Adrenal gland (tissue), 12 donors: ENCODE data around the gene HOXC6. TPM values are rescaled to one million over a fixed set of nuclear protein-coding genes. Genes with fewer than 3 reads are reported as not detected.

Source experiments
- DNase-seq, 7 donors: peaks; one replicate each; pipeline ENCODE4 v3.0.0-alpha.2; 2019 to 2020
- H3K27ac ChIP-seq, 5 donors: fragments of 200-600 bp; sonication (generic) in 4 of 5; 1 replicate in 3 of 5; 2 replicates in 2 of 5; pipeline versions ENCODE4 v1.5.1 to v1.8.0; 2016 to 2020; ENCODE audit warnings: mild to moderate bottlenecking in 1 of 5
- H3K27me3 ChIP-seq: fragments of 200-600 bp; 2 replicates; pipeline ENCODE4 v1.8.0; 2021
- H3K36me3 ChIP-seq, 2 donors: fragments of 200-600 bp; replicated peaks in 1 of 2; 1 replicate in 1 of 2; 2 replicates in 1 of 2; pipeline versions ENCODE4 v1.5.1 to v1.8.0; 2018 to 2022
- H3K4me1 ChIP-seq, 2 donors: fragments of 200-600 bp; replicated peaks in 1 of 2; 1 replicate in 1 of 2; 2 replicates in 1 of 2; pipeline versions ENCODE4 v1.5.1 to v1.8.0; 2018 to 2021
- H3K4me3 ChIP-seq, 4 donors: fragments of 200-600 bp; sonication (generic) in 3 of 4; one replicate each; pipeline ENCODE4 v1.5.1; 2016 to 2018
- H3K9me3 ChIP-seq, 3 donors: fragments of 200-600 bp; sonication (generic) in 1 of 3; replicated peaks in 1 of 3; 1 replicate in 2 of 3; 2 replicates in 1 of 3; pipeline versions ENCODE4 v1.5.1 to v1.8.0; 2016 to 2021
- CTCF ChIP-seq, 6 experiments: fragments of 450-650 bp in 4 of 6; fragments of 200-600 bp in 2 of 6; sonication (generic) in 1 of 6; IDR thresholded peaks; 1 replicate in 5 of 6; 2 replicates in 1 of 6; pipeline versions ENCODE4 v1.5.1 to v1.8.0; 2016 to 2021; ENCODE audit warnings: antibody characterized with exemption in 6 of 6, mild to moderate bottlenecking in 2 of 6, moderate library complexity in 1 of 6
- POLR2A ChIP-seq, 2 donors: fragments of 450-650 bp; IDR thresholded peaks; one replicate each; pipeline ENCODE4 v1.6.1; 2017; ENCODE audit warnings: antibody characterized with exemption in 2 of 2, mild to moderate bottlenecking in 2 of 2, moderate library complexity in 1 of 2
- WGBS, 4 donors: extraction: QIAGEN DNeasy Blood & Tissue Kit in 2 of 4; methylation state at CpG; one replicate each; pipeline versions ENCODE4 v1.1.5 to v1.1.7; 2013 to 2017; 5-methylcytosine and 5-hydroxymethylcytosine counted together
- intact Hi-C, 2 donors: fragments of 100-400 bp; cut with DNase I; formaldehyde crosslinking; loops; one replicate each; pipeline versions ENCODE4 v1.14.1 to v1.15.0; 2022 to 2023
- polyA plus RNA-seq, 3 donors: library from polyadenylated mRNA; stranded (reverse); fragments of 200-250 nt in 2 of 3; fragments of 350-450 nt in 1 of 3; fragmentation: Illumina TruSeq in 1 of 3; extraction: RNeasy Lipid Tissue Mini Kit (QIAGEN cat#74804) in 1 of 3; gene quantifications; one replicate each; pipeline ENCODE4 v1.2.3, GENCODE V29; 2013 to 2014
- total RNA-seq, 9 donors: library from RNA; depleted of rRNA in 4 of 9; stranded (reverse); fragments of >200 nt in 4 of 9; fragments of 120-200 nt in 1 of 9; fragmentation: NEBNext Ultra II Directional in 1 of 9; extraction: Animal tissue kit (Norgen Biotek cat#: 25700) in 1 of 9; gene quantifications; one replicate each; pipeline versions ENCODE4 v1.1.0 to v1.2.4, GENCODE V29; 2013 to 2023
- donor health status: healthy with polysubstance abuse.
- donor health status: Bipolar disorder and iron deficiency.
- donor health status: DM: yes; HTN: yes; CAD: no.
- donor health status: DM: no; HTN: no; CAD: no.
- donor health status: DM: no; HTN: no; CAD: no.
- donor health status: DM: yes; HTN: yes; CAD: no.

HOXC6 gene
- total and polyA plus RNA-seq, 12 donors = 1.5 to 23.1 (median 13.2) TPM

DNA sequence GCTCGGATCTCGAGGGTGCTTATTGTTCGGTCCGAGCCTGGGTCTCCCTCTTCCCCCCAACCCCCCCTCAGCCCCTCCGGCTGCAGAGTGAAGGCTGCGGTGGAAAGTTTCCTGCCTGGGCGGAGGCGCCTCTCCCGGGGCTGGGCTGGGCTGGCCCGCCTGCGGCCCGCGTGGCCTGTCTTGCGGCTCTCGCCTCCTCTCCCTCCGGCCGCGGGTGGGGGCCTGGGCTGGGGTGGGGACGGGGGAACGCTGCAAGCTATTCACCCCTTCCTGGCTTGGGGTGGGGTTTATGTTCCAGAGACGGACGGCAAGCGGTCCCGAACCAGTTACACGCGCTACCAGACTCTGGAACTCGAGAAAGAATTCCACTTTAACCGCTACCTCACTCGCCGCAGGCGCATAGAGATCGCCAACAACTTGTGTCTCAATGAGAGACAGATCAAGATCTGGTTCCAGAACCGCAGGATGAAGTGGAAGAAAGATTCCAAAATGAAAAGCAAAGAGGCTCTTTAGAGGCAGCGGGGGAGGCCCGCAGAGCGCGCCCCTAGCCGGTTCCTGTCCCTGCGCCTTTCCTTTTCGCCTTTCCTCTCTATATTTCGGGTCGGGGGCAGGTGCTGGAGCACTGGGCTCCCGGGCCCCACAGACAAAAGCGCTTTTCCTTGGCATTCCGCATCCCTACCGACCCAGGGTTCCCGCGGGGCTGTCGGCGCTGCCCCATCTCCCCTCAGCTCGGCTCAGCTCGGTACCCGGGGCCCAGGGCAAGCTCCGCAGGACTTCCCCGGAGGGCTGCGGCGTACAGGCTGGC lies 5.9 kb downstream of the HOXC6 start:
- H3K36me3 ChIP-seq = no peaks in the 10 kb centered on the region
- TF ChIP-seq CTCF (IDR thresholded peaks at IDR 0.05) = no peak
- TF ChIP-seq POLR2A (IDR thresholded peaks at IDR 0.05) = no peak
- intact Hi-C loops = loop anchor here (5.0 to 10.0 kb wide), 2 partner anchors 101 to 158 kb away; no protein-coding TSS in a partner anchor
- H3K27me3 ChIP-seq = no peaks in the 10 kb centered on the region
- H3K4me1 ChIP-seq = peaks cover 7 to 44% of the 10 kb centered on the region in 2 donors
- WGBS, 4 donors = 35 to 71% (median 50%) methylated on average over 28 to 57 of the region's 57 CpGs
- peak overlapping the region in 2 of 5 donors; percentile 74 to 77 for H3K27ac ChIP-seq
- peak in 1 of 7 donors; percentile 60 for DNase-seq
- H3K4me3 ChIP-seq = peak overlapping the region in 2 of 4 donors; percentile 33 to 47
- H3K9me3 ChIP-seq = no peaks in the 10 kb centered on the region

DNA sequence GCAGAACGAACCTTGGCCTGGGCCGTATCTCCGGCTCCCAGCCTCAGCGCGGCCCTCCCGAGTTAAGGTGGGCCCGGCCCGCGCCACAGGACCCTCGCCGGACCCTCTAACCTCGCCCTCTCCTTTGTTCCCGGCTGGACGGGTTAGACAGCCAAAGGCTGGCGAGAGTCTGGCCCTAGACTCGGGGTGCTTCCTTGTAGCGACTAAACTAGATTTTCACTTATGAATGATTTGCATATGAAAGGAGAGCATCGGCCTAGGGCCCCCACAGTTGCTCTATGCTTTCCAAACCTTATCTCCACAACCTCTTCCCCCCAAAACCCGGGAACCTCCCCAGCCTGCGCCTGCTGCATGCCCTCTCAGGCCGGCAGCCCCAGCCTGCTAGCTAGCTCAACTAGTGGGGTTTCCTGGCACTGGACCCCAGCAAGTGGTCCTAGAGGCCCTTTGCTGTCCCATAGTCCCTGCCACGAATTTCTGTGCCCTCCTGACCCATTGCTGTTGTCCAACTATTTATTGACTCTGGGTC lies 6.6 kb downstream of the HOXC6 start:
- Histone ChIP-seq H3K27me3 (no peaks in the 10 kb centered on the region), H3K9me3 (no peaks in the 10 kb centered on the region), H3K4me3 (no peak overlapping the region), H3K4me1 (peaks cover 7 to 41% of the 10 kb centered on the region in 2 donors), H3K36me3 (no peaks in the 10 kb centered on the region), H3K27ac (peak overlapping the region in 2 of 5 donors; percentile 74 to 77)
- 66 to 71% (median 69%) methylated on average over 7 to 22 of the region's 22 CpGs for WGBS, 4 donors
- no peak for TF ChIP-seq CTCF (IDR thresholded peaks at IDR 0.05)
- no peak for TF ChIP-seq POLR2A (IDR thresholded peaks at IDR 0.05)
- no peak for DNase-seq
- intact Hi-C loops = loop anchor here (5.0 to 10.0 kb wide), 2 partner anchors 100 to 157 kb away; no protein-coding TSS in a partner anchor

DNA sequence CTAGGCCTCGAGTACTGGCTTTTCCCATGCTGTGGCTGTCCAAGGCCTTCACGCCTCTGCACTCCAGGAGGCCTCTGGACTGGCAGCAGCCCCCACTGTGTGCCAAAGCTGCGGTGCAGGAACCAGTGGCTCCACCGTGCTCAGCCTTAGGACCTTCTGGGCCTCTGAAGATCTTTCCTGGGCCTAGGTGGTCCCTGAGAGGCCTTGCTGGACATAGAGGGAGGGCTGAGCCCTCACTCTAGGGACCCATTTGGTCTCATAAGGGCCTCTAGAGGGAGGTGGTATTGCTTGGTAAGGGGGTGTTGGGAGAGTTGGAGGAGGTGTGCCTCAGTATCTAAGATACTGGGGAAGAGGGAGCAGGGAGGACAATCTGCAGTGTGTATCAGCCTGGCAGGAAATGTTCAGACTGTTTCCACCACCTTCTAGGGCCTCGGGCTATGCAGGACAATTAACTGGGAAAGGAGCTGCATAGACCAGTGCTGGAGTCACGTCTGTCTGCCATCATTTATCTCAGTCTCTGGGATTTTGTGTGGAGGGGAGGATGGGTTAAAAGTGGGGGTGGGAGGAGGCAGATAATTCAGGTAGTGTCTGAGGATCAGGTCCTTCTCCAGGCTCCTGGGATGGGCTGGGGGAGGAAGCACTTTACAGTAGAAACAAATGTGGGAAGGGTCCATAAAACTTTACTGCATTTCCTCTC lies 7.5 kb downstream of the HOXC6 start:
- peaks cover 7 to 35% of the 10 kb centered on the region in 2 donors for H3K4me1 ChIP-seq
- 59 to 84% (median 71%) methylated on average over 2 to 6 of the region's 6 CpGs for WGBS, 4 donors
- H3K36me3 ChIP-seq = no peaks in the 10 kb centered on the region
- H3K4me3 ChIP-seq = no peak overlapping the region
- no peaks in the 10 kb centered on the region for H3K27me3 ChIP-seq
- no peak for DNase-seq
- intact Hi-C loops = loop anchor here in 1 of 2 donors (10.0 kb wide), 1 partner anchor 99 kb away; no protein-coding TSS in a partner anchor
- H3K27ac ChIP-seq = peak overlapping the region in 2 of 5 donors; percentile 9 to 28
- no peaks in the 10 kb centered on the region for H3K9me3 ChIP-seq
- no peak for TF ChIP-seq CTCF (IDR thresholded peaks at IDR 0.05)
- TF ChIP-seq POLR2A (IDR thresholded peaks at IDR 0.05) = no peak
